Activated T-cell treated with anti-CD3 and anti-CD28 coated beads, Interleukin-2, amount 50 U/mL, for 4 hours (primary cell): Measurements from ENCODE around the gene BST1. TPM values are rescaled to one million over a fixed set of nuclear protein-coding genes. Genes with fewer than 3 reads are reported as not detected.

Experiments
- ATAC-seq, 2 donors: fragments of 200-7000 bp; cut with Tn5 transposase; one replicate each; pipeline ENCODE4 v1.10.0; 2021
- DNase-seq: peaks from one replicate; pipeline ENCODE4 v3.0.0-alpha.2; 2020
- H3K27me3 Mint-ChIP-seq: one replicate; pipeline ENCODE4 v1.8.0; 2021; ENCODE audit warnings: low read depth, mixed read lengths
- H3K36me3 Mint-ChIP-seq: one replicate; pipeline ENCODE4 v1.8.0; 2022; ENCODE audit warnings: mixed read lengths; ENCODE audit not compliant: insufficient read depth
- H3K4me1 Mint-ChIP-seq: one replicate; pipeline ENCODE4 v1.8.0; 2021; ENCODE audit warnings: low read depth, mixed read lengths
- H3K4me3 Mint-ChIP-seq: one replicate; pipeline ENCODE4 v1.8.0; 2021; ENCODE audit warnings: mild to moderate bottlenecking, moderate library complexity, mixed read lengths
- H3K9me3 Mint-ChIP-seq: one replicate; pipeline ENCODE4 v1.8.0; 2021; ENCODE audit warnings: mixed read lengths
- total RNA-seq, 3 donors: library from RNA; stranded (reverse); gene quantifications; one replicate each; pipeline ENCODE4 v1.2.1, GENCODE V29; 2021

The BST1 gene
- total RNA-seq, 3 donors from 2014 or later: 0.18 to 0.41 TPM; not detected in 1

DNA sequence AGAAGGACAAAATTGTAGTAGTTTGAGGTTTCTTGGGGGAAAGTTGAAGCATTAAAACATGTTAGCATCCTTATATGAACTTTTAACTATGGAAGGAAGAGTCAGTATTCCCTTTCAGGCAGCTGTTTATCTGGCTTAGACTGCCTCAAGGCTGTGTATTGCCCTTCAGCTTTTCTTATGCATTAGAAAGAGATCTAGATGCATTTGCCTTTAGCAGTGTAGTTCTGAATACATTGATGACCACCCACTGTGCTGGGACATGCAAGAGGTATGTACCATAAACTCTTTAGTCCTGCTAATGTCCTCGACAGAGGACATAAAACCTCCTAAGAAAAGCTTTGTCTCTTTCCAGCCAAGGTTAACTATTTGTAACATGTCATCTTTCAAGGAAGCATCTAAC is 18.4 kb upstream of the BST1 start:
- DNase-seq (no peak), ATAC-seq (no peak)
- Mint-ChIP-seq H3K4me1 (peaks cover 27% of the 10 kb centered on the region), H3K27me3 (no peaks in the 10 kb centered on the region), H3K9me3 (no peaks in the 10 kb centered on the region), H3K36me3 (peaks cover 21% of the 10 kb centered on the region), H3K4me3 (no peak overlapping the region)

DNA sequence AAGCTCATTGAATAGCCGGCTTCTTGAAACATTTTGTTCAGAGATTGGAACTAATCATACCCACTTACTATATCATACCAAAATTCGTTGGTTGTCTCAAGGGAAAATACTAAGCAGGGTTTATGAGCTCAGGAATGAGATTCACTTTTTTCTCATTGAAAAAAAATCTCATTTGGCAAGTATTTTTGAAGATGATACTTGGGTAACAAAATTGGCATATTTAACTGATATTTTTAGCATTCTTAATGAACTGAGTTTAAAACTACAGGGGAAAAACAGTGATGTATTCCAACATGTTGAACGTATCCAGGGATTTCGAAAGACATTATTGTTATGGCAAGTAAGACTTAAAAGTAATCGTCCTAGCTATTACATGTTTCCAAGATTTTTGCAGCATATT is 14.8 kb upstream of the BST1 start:
- peaks cover 21% of the 10 kb centered on the region for H3K36me3 Mint-ChIP-seq
- H3K27me3 Mint-ChIP-seq: no peaks in the 10 kb centered on the region
- no peaks in the 10 kb centered on the region for H3K9me3 Mint-ChIP-seq
- no peak for ATAC-seq
- H3K4me3 Mint-ChIP-seq: no peak overlapping the region
- no peak for DNase-seq
- peaks cover 13% of the 10 kb centered on the region for H3K4me1 Mint-ChIP-seq

DNA sequence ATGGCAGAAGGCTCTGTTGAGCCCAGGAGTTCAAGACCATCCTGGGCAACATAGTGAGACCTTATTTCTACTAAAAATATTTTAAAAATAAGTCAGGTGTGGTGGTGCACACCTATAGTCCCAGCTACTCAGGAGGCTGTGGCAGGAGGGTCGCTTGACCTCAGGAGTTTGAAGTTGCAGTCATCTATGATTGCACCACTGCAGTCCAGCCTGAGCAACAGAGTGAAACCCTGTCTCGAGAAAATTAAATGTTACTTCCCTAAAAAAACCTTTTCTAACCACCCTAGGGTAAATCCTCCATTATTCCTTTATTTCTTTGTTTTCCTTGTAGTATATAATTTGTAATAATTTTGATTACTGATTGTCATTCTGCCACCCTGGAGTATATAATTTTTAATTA is 13.3 kb upstream of the BST1 start:
- Mint-ChIP-seq H3K4me1 (peaks cover 4% of the 10 kb centered on the region), H3K9me3 (no peaks in the 10 kb centered on the region), H3K27me3 (no peaks in the 10 kb centered on the region), H3K36me3 (peaks cover 21% of the 10 kb centered on the region), H3K4me3 (no peak overlapping the region)
- no peak for DNase-seq
- ATAC-seq: no peak

DNA sequence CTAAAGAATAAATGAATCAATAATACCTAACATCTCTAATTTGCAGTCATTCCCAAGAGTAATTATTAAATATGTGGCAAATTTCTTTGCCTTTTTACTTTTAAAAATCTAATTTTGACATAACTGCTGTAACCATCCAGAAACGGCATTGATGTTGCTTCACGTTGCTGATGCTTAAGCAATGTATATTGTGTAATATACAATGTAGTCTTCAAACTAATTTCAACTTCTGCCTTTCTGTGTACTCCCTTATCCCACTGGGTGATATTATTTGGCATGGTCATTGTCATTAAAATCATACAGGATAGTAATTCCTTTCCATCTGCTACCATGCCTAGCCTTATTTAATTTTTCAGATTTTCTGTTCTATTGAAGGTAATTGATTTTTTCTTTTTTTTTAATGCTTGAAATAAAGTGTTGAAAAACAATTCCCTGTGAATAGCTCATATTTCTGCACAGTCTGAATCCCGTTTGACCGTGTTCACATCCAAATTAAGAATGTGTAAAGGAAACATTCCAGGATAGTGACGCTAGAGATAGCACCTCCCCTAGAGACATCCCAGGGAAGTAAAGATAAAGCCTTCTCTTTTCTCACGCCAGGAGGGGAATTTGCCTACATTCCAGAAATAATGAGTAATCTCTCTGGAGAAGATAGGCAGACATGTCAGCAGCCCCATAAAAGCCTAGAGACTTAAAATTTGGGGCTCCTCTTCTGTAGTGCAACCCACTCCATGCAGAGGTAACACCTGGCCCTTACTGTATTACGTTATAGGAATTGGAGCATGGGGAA is 12.7 kb upstream of the BST1 start:
- DNase-seq (no peak), ATAC-seq (no peak)
- peaks cover 2% of the 10 kb centered on the region for H3K4me1 Mint-ChIP-seq
- no peaks in the 10 kb centered on the region for H3K27me3 Mint-ChIP-seq
- H3K36me3 Mint-ChIP-seq: peaks cover 19% of the 10 kb centered on the region
- H3K9me3 Mint-ChIP-seq: no peaks in the 10 kb centered on the region
- no peak overlapping the region for H3K4me3 Mint-ChIP-seq

DNA sequence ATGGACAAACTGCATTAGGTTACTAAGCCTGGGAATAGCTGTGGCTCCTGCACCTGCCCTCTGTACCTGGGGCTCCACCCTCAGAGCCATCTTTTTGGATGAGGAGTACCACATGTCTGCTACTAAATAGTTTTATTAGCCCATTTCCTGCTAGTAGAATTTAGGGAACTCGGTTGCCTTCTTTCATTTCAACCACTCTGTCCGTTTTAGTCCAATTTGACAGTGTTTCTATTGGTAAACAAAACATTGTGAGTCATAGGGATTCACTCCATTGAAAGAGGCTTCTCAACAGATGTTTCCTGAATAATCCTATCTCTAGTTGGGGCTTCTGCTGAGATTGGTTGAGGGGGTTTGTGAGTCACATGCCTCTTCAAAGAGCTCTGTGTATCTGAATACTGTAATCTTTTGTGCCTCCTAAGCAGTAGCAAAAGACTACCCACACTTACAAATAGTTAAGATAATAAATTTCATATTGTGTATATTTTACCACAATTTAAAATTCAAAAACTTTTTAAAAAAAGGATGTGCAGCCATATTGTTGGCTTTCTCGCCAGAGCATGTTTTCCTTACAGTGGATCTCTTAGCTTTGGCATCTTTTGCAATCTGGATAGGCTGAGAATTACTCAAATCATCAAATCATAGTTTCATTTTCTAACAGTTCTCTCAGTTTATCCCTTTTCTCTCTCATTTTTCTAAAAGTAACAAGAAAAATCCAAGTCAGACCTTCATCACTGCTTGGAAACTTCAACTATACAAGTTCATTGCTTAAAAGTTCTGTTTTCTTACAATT is 11.3 kb upstream of the BST1 start:
- ATAC-seq: no peak
- no peak for DNase-seq
- Mint-ChIP-seq H3K9me3 (no peaks in the 10 kb centered on the region), H3K4me3 (no peak overlapping the region), H3K36me3 (peaks cover 11% of the 10 kb centered on the region), H3K27me3 (no peaks in the 10 kb centered on the region), H3K4me1 (no peaks in the 10 kb centered on the region)

DNA sequence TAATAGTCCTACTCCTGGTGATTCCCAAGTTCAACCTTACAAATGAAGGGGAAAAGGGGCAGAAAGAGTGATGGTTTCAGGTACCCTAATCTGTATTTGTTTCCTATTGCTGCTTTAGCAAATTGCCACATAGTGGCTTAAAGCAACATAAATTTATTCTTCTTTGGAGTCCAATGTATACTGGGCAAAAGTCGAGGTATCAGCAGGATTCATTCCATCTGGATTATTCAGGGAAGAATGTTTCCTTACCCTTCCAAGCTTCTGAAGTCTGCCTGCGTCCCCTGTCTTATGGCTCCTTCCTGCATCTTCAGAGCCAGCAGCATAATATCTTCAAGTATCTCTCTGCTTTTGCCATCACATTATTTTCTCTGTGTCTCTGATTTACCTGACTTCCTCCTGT is 10.3 kb upstream of the BST1 start:
- peaks cover 7% of the 10 kb centered on the region for H3K36me3 Mint-ChIP-seq
- H3K4me3 Mint-ChIP-seq: no peak overlapping the region
- no peaks in the 10 kb centered on the region for H3K9me3 Mint-ChIP-seq

DNA sequence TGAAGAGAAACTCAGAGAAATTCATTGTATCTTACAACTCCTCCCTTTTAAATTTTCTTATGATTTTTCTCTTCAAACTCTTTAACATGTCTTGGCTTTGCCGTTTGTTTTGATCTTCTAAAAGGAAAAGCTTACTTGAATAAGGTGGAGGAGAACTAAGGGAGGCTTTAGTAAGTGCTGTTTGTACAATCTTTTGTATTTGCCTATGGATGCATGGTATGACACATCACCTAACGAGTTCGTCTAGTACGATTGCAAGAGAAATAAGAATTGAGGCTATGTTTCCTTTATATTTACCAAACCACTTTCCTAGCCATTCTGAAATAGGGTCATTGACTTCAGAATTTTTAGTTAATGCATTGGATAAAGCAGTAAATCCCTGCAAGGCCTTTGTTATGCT is 8.4 kb upstream of the BST1 start:
- ATAC-seq (no peak), DNase-seq (no peak)
- Mint-ChIP-seq H3K4me3 (no peak overlapping the region), H3K27me3 (peaks cover 12% of the 10 kb centered on the region), H3K9me3 (no peaks in the 10 kb centered on the region), H3K4me1 (peaks cover 6% of the 10 kb centered on the region), H3K36me3 (peaks cover 1% of the 10 kb centered on the region)

More for the DNA sequence above, 10.3 kb upstream of the BST1 start:
- Mint-ChIP-seq H3K4me1 (peaks cover 6% of the 10 kb centered on the region), H3K27me3 (peaks cover 6% of the 10 kb centered on the region)
- DNase-seq (no peak), ATAC-seq (no peak)

DNA sequence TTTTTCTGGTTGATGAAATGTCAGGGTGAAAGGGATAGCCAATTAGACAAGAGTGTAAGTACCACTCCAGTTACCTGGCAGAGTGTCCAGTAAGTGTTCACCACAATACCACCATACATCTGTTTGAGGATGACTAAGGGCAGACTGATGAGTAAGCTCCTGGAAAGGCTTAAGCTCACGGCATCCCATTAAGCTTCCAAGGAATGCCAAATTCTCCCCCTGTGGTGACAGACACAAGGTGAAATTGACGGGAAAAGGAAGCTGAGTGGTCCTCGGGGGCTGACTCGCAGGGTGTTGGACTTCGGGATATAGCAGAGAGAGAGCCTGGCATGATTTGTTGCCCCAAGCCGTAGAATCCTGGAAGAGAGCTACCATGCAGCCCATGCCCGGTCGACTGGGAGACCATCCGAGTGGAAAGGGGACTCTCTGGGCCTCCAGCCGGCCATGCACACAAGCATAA is 7.6 kb upstream of the BST1 start:
- no peak for ATAC-seq
- peaks cover 1% of the 10 kb centered on the region for H3K36me3 Mint-ChIP-seq

DNA sequence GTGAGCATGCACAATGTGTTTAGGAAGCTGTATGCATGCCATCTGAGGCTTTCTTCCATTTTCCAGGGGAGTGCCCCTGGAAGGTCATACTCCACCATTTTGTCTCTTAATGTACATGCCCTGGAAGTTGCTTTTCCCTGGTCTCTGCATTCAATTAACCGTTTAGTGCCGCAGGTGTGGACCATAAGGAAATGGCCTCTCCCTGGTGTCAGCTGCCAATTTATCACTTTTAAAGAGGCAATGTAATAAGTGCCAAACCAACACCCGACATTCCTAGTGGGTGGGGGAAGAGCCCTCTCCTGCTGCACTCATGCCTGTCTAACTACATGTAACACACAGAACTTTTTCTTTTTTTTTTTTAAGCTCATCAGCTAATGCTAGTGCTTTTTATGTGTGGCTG is 7.1 kb upstream of the BST1 start:
- no peak for DNase-seq
- no peaks in the 10 kb centered on the region for H3K9me3 Mint-ChIP-seq
- H3K36me3 Mint-ChIP-seq: peaks cover 1% of the 10 kb centered on the region
- peaks cover 17% of the 10 kb centered on the region for H3K27me3 Mint-ChIP-seq
- H3K4me1 Mint-ChIP-seq: peaks cover 6% of the 10 kb centered on the region
- H3K4me3 Mint-ChIP-seq: no peak overlapping the region
- no peak for ATAC-seq

More for the DNA sequence above, 7.6 kb upstream of the BST1 start:
- Mint-ChIP-seq H3K27me3 (peaks cover 17% of the 10 kb centered on the region), H3K9me3 (no peaks in the 10 kb centered on the region), H3K4me3 (no peak overlapping the region), H3K4me1 (peaks cover 6% of the 10 kb centered on the region)
- no peak for DNase-seq

DNA sequence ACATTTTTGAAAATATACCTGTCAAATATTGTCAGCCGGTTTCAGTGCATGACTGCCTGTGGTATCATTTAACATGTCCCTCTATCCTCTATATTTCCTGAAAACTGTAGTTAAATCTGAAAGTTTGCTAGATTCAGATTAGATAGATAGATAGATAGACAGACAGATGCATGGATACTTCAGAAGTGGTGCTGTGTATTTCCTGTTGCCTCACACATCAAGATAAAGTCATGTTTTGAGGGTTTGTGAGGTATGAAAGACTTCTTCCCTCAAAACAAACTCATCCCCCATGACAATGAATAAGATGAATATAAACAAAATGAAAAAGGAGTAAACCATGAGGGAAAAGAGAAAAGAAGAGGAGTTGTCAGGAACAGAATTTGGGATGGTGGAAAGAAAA is 6.0 kb upstream of the BST1 start:
- Mint-ChIP-seq H3K36me3 (peaks cover 1% of the 10 kb centered on the region), H3K27me3 (peaks cover 17% of the 10 kb centered on the region), H3K4me1 (peaks cover 6% of the 10 kb centered on the region), H3K9me3 (no peaks in the 10 kb centered on the region), H3K4me3 (no peak overlapping the region)
- DNase-seq (no peak), ATAC-seq (no peak)

DNA sequence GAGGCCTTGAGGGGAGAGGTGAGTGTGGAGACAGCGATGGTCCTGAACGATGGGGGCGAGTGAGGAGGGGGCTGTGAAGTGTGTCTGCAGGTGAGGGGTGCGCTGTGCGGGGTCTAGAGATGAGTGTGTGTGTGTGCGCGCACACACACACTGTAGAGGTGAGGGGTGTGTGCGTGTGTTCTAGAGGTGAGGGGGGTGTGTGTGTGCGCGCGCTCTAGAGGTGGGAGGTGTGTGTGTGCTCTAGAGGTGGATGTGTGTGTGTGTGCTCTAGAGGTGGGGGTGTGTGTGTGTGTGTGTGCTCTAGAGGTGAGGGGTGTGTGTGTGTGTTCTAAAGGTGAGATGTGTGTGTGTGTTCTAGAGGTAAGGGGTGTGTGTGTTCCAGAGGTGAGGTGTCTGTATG is 574 bp downstream of the BST1 start:
- peaks cover 1% of the 10 kb centered on the region for H3K36me3 Mint-ChIP-seq
- H3K9me3 Mint-ChIP-seq: no peaks in the 10 kb centered on the region
- peaks cover 4% of the 10 kb centered on the region for H3K4me1 Mint-ChIP-seq
- no peak for DNase-seq
- peak overlapping the region; percentile 82 for H3K4me3 Mint-ChIP-seq
- ATAC-seq: peak; percentile 6 to 30
- H3K27me3 Mint-ChIP-seq: peaks cover 11% of the 10 kb centered on the region

DNA sequence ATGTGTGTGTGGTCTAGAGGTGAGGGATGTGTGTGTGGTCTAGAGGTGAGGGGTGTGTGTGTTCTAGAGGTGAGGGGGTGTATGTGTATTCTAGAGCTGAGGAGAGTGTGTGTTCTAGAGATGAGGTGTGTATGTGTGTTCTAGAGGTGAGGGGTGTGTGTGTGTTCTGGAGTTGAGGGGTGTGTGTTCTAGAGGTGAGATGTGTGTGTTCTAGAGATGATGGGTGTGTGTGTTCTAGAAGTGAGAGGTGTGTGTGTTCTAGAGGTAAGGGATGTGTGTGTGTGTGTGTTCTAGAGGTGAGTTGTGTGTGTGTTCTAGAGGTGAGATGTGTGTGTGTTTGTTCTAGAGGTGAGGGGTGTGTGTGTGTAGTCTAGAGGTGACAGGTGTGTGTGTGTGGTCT is 1.3 kb downstream of the BST1 start:
- ATAC-seq (no peak), DNase-seq (no peak)
- peaks cover 1% of the 10 kb centered on the region for H3K36me3 Mint-ChIP-seq
- H3K9me3 Mint-ChIP-seq: no peaks in the 10 kb centered on the region
- H3K4me1 Mint-ChIP-seq: peaks cover 4% of the 10 kb centered on the region
- H3K4me3 Mint-ChIP-seq: no peak overlapping the region
- peaks cover 7% of the 10 kb centered on the region for H3K27me3 Mint-ChIP-seq

DNA sequence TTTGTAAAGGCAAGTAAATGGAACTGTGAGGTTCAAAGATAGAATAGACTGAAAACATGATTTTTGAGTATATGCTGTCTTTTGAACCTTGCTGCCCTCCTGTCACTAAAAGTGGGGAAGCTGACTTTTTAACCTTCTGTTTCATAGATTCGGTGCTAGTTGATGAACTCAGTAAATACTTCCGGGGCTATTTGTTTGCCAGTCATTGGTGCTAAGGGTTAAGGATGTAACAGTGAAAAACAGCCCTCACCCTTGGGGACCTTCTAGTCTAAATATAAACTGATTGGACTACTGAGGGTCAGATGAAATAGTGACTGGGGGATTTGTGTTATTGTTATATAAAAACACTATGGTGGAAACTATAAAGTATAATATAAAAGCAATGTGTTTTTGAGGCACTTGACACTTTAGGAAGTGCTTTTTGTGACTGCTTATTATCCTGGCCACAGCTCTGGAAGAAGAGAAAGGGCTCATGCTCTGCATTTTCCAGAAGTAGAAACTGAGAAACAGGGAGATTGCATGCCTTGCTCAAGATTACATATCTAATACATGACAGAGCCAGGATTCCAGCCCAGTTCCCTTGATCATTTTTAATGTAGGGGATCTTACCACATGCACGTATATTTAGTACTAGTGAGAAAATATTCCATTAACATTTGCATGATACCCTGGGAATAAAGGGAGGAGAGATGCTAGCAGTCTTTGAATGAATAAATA is 3.9 kb downstream of the BST1 start:
- Mint-ChIP-seq H3K4me1 (peaks cover 4% of the 10 kb centered on the region), H3K27me3 (no peaks in the 10 kb centered on the region), H3K4me3 (no peak overlapping the region), H3K36me3 (no peaks in the 10 kb centered on the region), H3K9me3 (no peaks in the 10 kb centered on the region)
- ATAC-seq (no peak), DNase-seq (no peak)

DNA sequence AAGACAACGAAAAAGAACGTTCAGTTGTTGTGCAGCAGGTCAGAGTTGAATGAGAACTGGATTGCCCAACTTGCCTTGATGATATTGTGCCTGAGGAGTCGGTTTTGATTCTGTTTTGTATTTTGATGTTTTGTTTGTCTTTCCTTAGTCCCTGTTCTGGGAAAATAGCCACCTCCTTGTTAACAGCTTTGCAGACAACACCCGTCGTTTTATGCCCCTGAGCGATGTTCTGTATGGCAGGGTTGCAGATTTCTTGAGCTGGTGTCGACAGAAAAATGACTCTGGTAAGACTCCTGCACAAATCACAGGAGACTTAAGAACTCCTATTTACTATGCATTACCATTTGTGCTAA is 4.5 kb downstream of the BST1 start:
- no peaks in the 10 kb centered on the region for H3K27me3 Mint-ChIP-seq
- H3K36me3 Mint-ChIP-seq: no peaks in the 10 kb centered on the region
- H3K4me1 Mint-ChIP-seq: peaks cover 2% of the 10 kb centered on the region
- no peak for ATAC-seq
- DNase-seq: no peak
- H3K9me3 Mint-ChIP-seq: no peaks in the 10 kb centered on the region
- no peak overlapping the region for H3K4me3 Mint-ChIP-seq
